Ectodermal cell (in vitro differentiated cells): ENCODE data around the gene FZD7.

ENCODE experiments used
- H3K27ac ChIP-seq: 2 replicates; pipeline ENCODE4 v1.7.0; 2013; ENCODE audit warnings: mild to moderate bottlenecking, low read depth, low read length; ENCODE audit not compliant: insufficient read depth, poor library complexity, severe bottlenecking
- H3K27me3 ChIP-seq: 2 replicates; pipeline ENCODE4 v1.7.0; 2013; ENCODE audit warnings: mild to moderate bottlenecking, low read length; ENCODE audit not compliant: insufficient read depth, control insufficient read depth, poor library complexity, severe bottlenecking
- H3K36me3 ChIP-seq: one replicate; pipeline ENCODE4 v1.7.0; 2013; ENCODE audit warnings: low read length; ENCODE audit not compliant: control insufficient read depth, insufficient read depth
- H3K4me1 ChIP-seq: one replicate; pipeline ENCODE4 v1.7.0; 2013; ENCODE audit warnings: low read length; ENCODE audit not compliant: control insufficient read depth, insufficient read depth
- H3K4me3 ChIP-seq: 2 replicates; pipeline ENCODE4 v1.7.0; 2013; ENCODE audit warnings: low read depth, low read length, control low read depth; ENCODE audit not compliant: insufficient read depth
- H3K9me3 ChIP-seq: 2 replicates; pipeline ENCODE4 v1.7.0; 2013; ENCODE audit warnings: mild to moderate bottlenecking, low read length, moderate library complexity; ENCODE audit not compliant: control insufficient read depth
- WGBS, 2 experiments: methylation state at CpG; one replicate each; pipeline ENCODE4 v1.1.7; 2013; ENCODE audit warnings: missing lambda C conversion rate in 2 of 2; 5-methylcytosine and 5-hydroxymethylcytosine counted together

The FZD7 gene

GRCh38 chr2:202009581-202009980 is 24.1 kb upstream of the FZD7 start:
- Histone ChIP-seq H3K36me3 (no peaks in the 10 kb centered on the region), H3K4me1 (peaks cover 20% of the 10 kb centered on the region), H3K4me3 (no peak overlapping the region), H3K9me3 (no peaks in the 10 kb centered on the region), H3K27ac (no peak overlapping the region), H3K27me3 (no peaks in the 10 kb centered on the region)
- WGBS, 2 experiments = 93 to 97% methylated on average over 6 to 7 of the region's 7 CpGs

- peaks cover 7% of the 10 kb centered on the region for H3K4me1 ChIP-seq
- no peaks in the 10 kb centered on the region for H3K27me3 ChIP-seq
- H3K27ac ChIP-seq = no peak overlapping the region
- H3K36me3 ChIP-seq = no peaks in the 10 kb centered on the region
- no peaks in the 10 kb centered on the region for H3K9me3 ChIP-seq
- no peak overlapping the region for H3K4me3 ChIP-seq
- 89 to 96% methylated on average over 2 to 5 of the region's 6 CpGs for WGBS, 2 experiments
Observed at GRCh38 chr2:202014318-202014717, 19.3 kb upstream of the FZD7 start.

GRCh38 chr2:202014759-202015211 is 18.9 kb upstream of the FZD7 start:
- Histone ChIP-seq H3K9me3 (no peaks in the 10 kb centered on the region), H3K4me3 (no peak overlapping the region), H3K4me1 (peaks cover 7% of the 10 kb centered on the region), H3K36me3 (no peaks in the 10 kb centered on the region), H3K27ac (no peak overlapping the region), H3K27me3 (no peaks in the 10 kb centered on the region)
- WGBS, 2 experiments = 82 to 84% methylated on average over 9 of the region's 9 CpGs

- H3K9me3 ChIP-seq = no peaks in the 10 kb centered on the region
- H3K4me1 ChIP-seq = peaks cover 12% of the 10 kb centered on the region
- no peaks in the 10 kb centered on the region for H3K27me3 ChIP-seq
- no peaks in the 10 kb centered on the region for H3K36me3 ChIP-seq
- WGBS, 2 experiments = 89 to 97% methylated on average over 3 of the region's 3 CpGs
- no peak overlapping the region for H3K27ac ChIP-seq
- no peak overlapping the region for H3K4me3 ChIP-seq
Observed at GRCh38 chr2:202015471-202015870, 18.2 kb upstream of the FZD7 start.

GRCh38 chr2:202016579-202017227 is 17.0 kb upstream of the FZD7 start:
- peaks cover 12% of the 10 kb centered on the region for H3K4me1 ChIP-seq
- H3K36me3 ChIP-seq = no peaks in the 10 kb centered on the region
- H3K9me3 ChIP-seq = no peaks in the 10 kb centered on the region
- no peaks in the 10 kb centered on the region for H3K27me3 ChIP-seq
- H3K4me3 ChIP-seq = no peak overlapping the region
- H3K27ac ChIP-seq = no peak overlapping the region
- 92 to 93% methylated on average over 5 of the region's 5 CpGs for WGBS, 2 experiments

- Histone ChIP-seq H3K4me1 (peaks cover 17% of the 10 kb centered on the region), H3K4me3 (no peak overlapping the region), H3K9me3 (no peaks in the 10 kb centered on the region), H3K27ac (no peak overlapping the region), H3K27me3 (no peaks in the 10 kb centered on the region), H3K36me3 (no peaks in the 10 kb centered on the region)
Observed at GRCh38 chr2:202017940-202018339, 15.7 kb upstream of the FZD7 start.

GRCh38 chr2:202018950-202019349 is 14.7 kb upstream of the FZD7 start:
- Histone ChIP-seq H3K4me1 (peaks cover 27% of the 10 kb centered on the region), H3K9me3 (no peaks in the 10 kb centered on the region), H3K4me3 (no peak overlapping the region), H3K27ac (no peak overlapping the region), H3K36me3 (no peaks in the 10 kb centered on the region), H3K27me3 (no peaks in the 10 kb centered on the region)
- 88 to 92% methylated on average over 2 of the region's 2 CpGs for WGBS, 2 experiments

- no peaks in the 10 kb centered on the region for H3K36me3 ChIP-seq
- H3K27ac ChIP-seq = peak overlapping the region; percentile 50
- H3K27me3 ChIP-seq = no peaks in the 10 kb centered on the region
- peaks cover 33% of the 10 kb centered on the region for H3K4me1 ChIP-seq
- WGBS, 2 experiments = 69 to 73% methylated on average over 8 of the region's 8 CpGs
- no peak overlapping the region for H3K4me3 ChIP-seq
- no peaks in the 10 kb centered on the region for H3K9me3 ChIP-seq
Observed at GRCh38 chr2:202019689-202020450, 13.8 kb upstream of the FZD7 start.

GRCh38 chr2:202022755-202023154 is 10.9 kb upstream of the FZD7 start:
- WGBS, 2 experiments = 64 to 68% methylated on average over 8 of the region's 8 CpGs
- Histone ChIP-seq H3K36me3 (no peaks in the 10 kb centered on the region), H3K9me3 (no peaks in the 10 kb centered on the region), H3K4me1 (peaks cover 42% of the 10 kb centered on the region), H3K27ac (peak overlapping the region; percentile 84), H3K4me3 (no peak overlapping the region), H3K27me3 (no peaks in the 10 kb centered on the region)

- Histone ChIP-seq H3K27ac (peak overlapping the region; percentile 84), H3K9me3 (no peaks in the 10 kb centered on the region), H3K27me3 (no peaks in the 10 kb centered on the region), H3K4me3 (no peak overlapping the region), H3K36me3 (no peaks in the 10 kb centered on the region), H3K4me1 (peaks cover 42% of the 10 kb centered on the region)
- 3 to 5% methylated on average over 9 to 10 of the region's 10 CpGs for WGBS, 2 experiments
Observed at GRCh38 chr2:202023198-202023903, 10.3 kb upstream of the FZD7 start.
